NOMO-1 treated with DMSO at 0.1 percent for 48 hours (cell line): Measurements from ENCODE around the gene ARHGAP22.
"Not testable (repeated sequence)": the region's sequence is repeated elsewhere in the genome, so short reads cannot be mapped to it uniquely, and the experiment has no call there.

Source experiments
- DNase-seq: peaks from one replicate; lab custom pipeline; 2025; ENCODE audit not compliant: unreplicated experiment; lab: John Stamatoyannopoulos, UW

The ARHGAP22 gene

GRCh38 chr10:48439581-48440041 is 165.3 kb downstream of the ARHGAP22 start:
- peak; percentile 46 for DNase-seq

- DNase-seq, result no peak
Measured at GRCh38 chr10:48439031-48439430, 165.8 kb downstream of the ARHGAP22 start.

- no peak for DNase-seq
Measured at GRCh38 chr10:48437546-48437945, 167.3 kb downstream of the ARHGAP22 start.

GRCh38 chr10:48431871-48432270 is 173.0 kb downstream of the ARHGAP22 start:
- DNase-seq, result no peak

GRCh38 chr10:48430402-48430993 is 174.4 kb downstream of the ARHGAP22 start:
- no peak for DNase-seq

DNA sequence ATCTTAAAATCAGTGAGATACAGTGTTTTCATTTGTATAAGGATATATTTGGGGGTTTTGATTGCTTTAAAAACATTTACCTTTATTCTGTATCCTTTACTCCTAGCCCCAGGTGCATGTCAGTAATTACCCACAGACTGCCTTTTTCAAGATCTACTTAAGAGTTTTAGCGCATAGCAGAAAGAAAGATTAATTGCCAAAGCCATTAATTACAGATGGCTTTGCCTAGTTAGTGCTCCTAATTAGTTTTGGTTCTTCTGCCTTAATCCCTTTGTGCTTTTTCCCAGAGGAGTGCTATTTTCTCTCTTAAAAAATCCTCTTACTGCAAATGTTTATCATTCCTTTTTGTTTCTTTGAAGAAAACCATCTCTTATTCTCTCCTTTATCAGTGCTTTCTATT is 175.6 kb downstream of the ARHGAP22 start:
- no peak for DNase-seq

DNA sequence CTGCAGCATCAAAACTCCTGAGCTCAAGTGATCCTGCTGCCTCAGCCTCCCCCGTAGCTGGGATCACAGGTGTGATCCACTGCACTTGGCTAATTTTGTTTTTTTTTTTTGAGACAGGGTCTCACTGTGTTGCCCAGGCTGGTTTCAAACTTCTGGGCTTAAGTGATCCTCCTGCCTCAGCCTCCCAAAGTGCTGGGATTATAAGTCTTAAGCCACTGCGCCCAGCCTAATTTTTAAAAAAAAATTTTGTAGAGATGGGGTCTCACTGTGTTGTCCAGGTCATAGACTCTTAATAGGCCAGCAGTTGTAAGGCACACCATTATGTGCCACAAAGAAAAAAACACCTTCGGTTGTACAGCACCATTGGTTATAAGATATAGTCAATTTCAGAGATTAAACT is 176.0 kb downstream of the ARHGAP22 start:
- DNase-seq, result no peak

- DNase-seq, result no peak
Measured at GRCh38 chr10:48423884-48424283, 181.0 kb downstream of the ARHGAP22 start.

- not testable (repeated sequence) for DNase-seq
Measured at GRCh38 chr10:48421862-48422261, 183.0 kb downstream of the ARHGAP22 start.

DNA sequence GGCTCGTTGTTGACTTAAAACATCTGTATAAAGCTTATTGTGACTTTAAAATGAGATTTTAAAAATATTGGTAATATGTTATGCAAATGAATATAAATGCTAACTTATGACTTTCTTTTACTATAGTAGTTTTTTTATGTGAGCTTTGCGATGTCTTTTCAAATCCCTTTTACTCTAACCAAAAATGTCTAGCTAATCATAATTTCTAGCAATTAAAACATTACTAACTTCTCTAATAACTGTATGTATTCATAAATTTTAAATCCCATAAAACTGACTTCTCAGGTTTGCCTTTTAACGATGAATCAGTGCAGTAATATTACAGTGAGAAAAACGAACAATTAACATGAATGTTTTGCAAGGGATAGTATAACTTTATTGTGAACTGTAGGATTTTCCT is 185.2 kb downstream of the ARHGAP22 start:
- no peak for DNase-seq

- DNase-seq, result no peak
Measured at GRCh38 chr10:48418189-48418788, 186.6 kb downstream of the ARHGAP22 start.

- no peak for DNase-seq
Measured at GRCh38 chr10:48417374-48417773, 187.5 kb downstream of the ARHGAP22 start.

GRCh38 chr10:48416584-48417232 is 188.2 kb downstream of the ARHGAP22 start:
- DNase-seq, result no peak

- DNase-seq, result no peak
Measured at GRCh38 chr10:48414778-48415177, 190.1 kb downstream of the ARHGAP22 start.

- DNase-seq, result no peak
Measured at GRCh38 chr10:48414160-48414559, 190.7 kb downstream of the ARHGAP22 start.

DNA sequence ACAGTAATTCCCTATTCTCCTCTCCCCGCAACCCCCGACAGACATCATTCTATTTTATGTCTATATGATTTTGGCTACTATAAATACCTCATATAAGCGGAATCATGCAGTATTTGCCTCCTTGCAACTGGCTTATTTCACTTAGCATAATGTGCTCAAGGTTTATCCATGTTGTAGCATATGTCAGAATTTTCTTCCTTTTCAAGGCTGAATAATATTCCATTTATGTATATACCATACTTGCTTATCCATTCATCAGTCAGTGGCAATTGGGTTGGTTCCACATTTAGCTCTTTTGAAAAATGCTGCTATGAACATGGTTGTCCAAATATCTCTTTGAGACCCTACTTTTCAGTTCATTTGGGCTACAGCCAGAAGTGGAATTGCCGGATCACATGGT is 191.9 kb downstream of the ARHGAP22 start:
- DNase-seq, result no peak

DNA sequence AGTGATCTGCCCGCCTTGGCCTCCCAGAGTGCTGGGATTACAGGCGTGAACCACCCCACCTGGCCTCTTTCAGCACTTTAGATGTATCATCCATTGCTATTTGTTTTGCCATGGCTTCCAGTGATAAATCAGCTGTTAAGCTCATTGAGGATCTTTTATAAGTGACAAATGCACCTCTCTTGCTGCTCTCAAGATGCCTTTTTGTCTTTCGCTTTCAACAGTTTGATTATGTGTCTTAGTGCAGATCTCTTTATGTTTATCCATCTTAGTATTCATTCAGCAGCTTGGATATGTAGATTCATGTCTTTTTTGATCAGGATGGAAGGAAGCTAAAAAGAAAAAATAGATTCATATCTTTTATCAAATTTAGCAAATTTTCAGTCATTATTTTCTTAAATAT is 192.8 kb downstream of the ARHGAP22 start:
- no peak for DNase-seq

- no peak for DNase-seq
Measured at GRCh38 chr10:48411510-48411909, 193.4 kb downstream of the ARHGAP22 start.

DNA sequence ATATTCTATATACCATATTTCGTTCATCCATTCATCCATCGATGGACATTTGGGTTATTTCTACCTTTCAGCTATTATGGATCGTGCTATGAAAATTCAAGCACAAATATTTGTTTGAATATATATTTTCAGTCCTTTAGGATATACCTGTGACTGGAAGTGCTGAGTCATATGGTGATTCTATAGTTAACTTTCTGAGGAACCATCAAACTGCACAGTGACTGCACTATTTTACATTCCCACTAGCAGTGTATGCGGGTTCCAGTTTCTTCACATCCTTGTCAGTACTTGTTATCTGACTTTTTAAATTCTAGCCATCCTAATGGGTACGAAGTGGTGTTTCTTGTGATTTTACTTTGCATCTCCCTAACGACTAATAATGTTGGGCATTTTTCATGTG is 194.4 kb downstream of the ARHGAP22 start:
- DNase-seq, result no peak

DNA sequence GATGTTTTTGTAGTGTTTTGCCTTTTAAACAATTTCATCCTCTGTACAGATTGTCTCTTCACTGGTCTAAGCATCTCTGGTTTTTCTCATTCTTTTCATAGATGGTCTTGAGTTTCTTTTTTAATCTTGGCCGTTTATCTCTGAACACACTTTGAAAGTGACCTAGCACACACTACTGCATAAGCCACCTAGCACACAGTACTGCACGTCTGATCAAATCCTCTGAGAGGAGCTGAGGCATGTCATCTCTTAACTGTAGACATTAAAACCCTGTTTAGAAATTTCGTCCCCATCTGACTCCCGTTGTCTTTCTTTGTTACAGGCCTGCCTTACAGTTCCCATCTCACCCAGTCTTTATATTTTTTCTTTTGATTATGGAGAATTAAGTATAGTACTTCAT is 198.2 kb downstream of the ARHGAP22 start:
- DNase-seq, result no peak

DNA sequence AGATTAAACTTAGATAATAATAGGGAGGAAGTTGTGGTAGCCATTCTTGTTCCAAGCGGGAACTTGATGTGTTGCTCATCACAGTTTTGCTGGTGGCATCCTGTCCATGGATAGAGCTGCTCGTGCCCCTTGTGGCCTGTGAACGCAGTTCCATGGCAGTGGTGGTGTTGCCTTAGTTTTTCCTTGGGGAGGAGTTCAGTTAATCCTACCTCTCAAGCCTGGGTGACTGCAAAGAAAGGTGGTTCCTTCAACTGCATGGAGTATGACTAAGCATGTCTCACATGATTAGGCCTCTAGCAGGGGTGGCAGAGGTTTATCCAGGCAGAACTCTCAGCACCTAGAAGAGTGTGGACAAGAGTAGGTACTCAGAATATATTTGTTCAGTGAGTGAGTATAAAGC is 198.7 kb downstream of the ARHGAP22 start:
- no peak for DNase-seq

- DNase-seq, result peak; percentile 51
Measured at GRCh38 chr10:48404646-48405045, 200.2 kb downstream of the ARHGAP22 start.

- no peak for DNase-seq
Measured at GRCh38 chr10:48400850-48401220, 204.0 kb downstream of the ARHGAP22 start.
